Activated T-cell treated with anti-CD3 and anti-CD28 coated beads, Interleukin-2, amount 50 U/mL, for 4 hours (primary cell): ENCODE results near the gene U2AF2. TPM values are rescaled to one million over a fixed set of nuclear protein-coding genes. Genes with fewer than 3 reads are reported as not detected.
A peak's percentile ranks its signal among the peaks of the same experiment; 100 is the strongest.

ENCODE experiments used
- ATAC-seq, 2 donors: fragments of 200-7000 bp; cut with Tn5 transposase; one replicate each; pipeline ENCODE4 v1.10.0; 2021
- DNase-seq: peaks from one replicate; pipeline ENCODE4 v3.0.0-alpha.2; 2020
- H3K27me3 Mint-ChIP-seq: one replicate; pipeline ENCODE4 v1.8.0; 2021; ENCODE audit warnings: low read depth, mixed read lengths
- H3K36me3 Mint-ChIP-seq: one replicate; pipeline ENCODE4 v1.8.0; 2022; ENCODE audit warnings: mixed read lengths; ENCODE audit not compliant: insufficient read depth
- H3K4me1 Mint-ChIP-seq: one replicate; pipeline ENCODE4 v1.8.0; 2021; ENCODE audit warnings: low read depth, mixed read lengths
- H3K4me3 Mint-ChIP-seq: one replicate; pipeline ENCODE4 v1.8.0; 2021; ENCODE audit warnings: mild to moderate bottlenecking, moderate library complexity, mixed read lengths
- H3K9me3 Mint-ChIP-seq: one replicate; pipeline ENCODE4 v1.8.0; 2021; ENCODE audit warnings: mixed read lengths
- total RNA-seq, 3 donors: library from RNA; stranded (reverse); gene quantifications; one replicate each; pipeline ENCODE4 v1.2.1, GENCODE V29; 2021

U2AF2 gene
- total RNA-seq, 3 donors from 2014 or later = 467 to 532 (median 476) TPM

- H3K36me3 Mint-ChIP-seq = peaks cover 19% of the 10 kb centered on the region
- no peaks in the 10 kb centered on the region for H3K27me3 Mint-ChIP-seq
- DNase-seq = peak; percentile 99
- H3K9me3 Mint-ChIP-seq = no peaks in the 10 kb centered on the region
- peak; percentile 57 to 59 for ATAC-seq
- H3K4me3 Mint-ChIP-seq = peak overlapping the region; percentile 91
- H3K4me1 Mint-ChIP-seq = peaks cover 40% of the 10 kb centered on the region
These were observed 1.0 kb upstream of the U2AF2 start for GRCh38 chr19:55653651-55654322.

GRCh38 chr19:55654323-55654867 lies 440 bp upstream of the U2AF2 start:
- no peaks in the 10 kb centered on the region for H3K9me3 Mint-ChIP-seq
- peak; percentile 97 for DNase-seq
- H3K4me1 Mint-ChIP-seq = peaks cover 39% of the 10 kb centered on the region
- H3K27me3 Mint-ChIP-seq = no peaks in the 10 kb centered on the region
- peak; percentile 73 to 81 for ATAC-seq
- peak overlapping the region; percentile 91 for H3K4me3 Mint-ChIP-seq
- peaks cover 21% of the 10 kb centered on the region for H3K36me3 Mint-ChIP-seq

GRCh38 chr19:55655648-55656040 lies 809 bp downstream of the U2AF2 start:
- no peak for DNase-seq
- H3K27me3 Mint-ChIP-seq = no peaks in the 10 kb centered on the region
- peak overlapping the region; percentile 91 for H3K4me3 Mint-ChIP-seq
- peaks cover 34% of the 10 kb centered on the region for H3K4me1 Mint-ChIP-seq
- H3K9me3 Mint-ChIP-seq = no peaks in the 10 kb centered on the region
- ATAC-seq = no peak
- H3K36me3 Mint-ChIP-seq = peaks cover 25% of the 10 kb centered on the region

- peaks cover 31% of the 10 kb centered on the region for H3K4me1 Mint-ChIP-seq
- ATAC-seq (no peak), DNase-seq (no peak)
- H3K4me3 Mint-ChIP-seq = peak overlapping the region; percentile 91
- peaks cover 25% of the 10 kb centered on the region for H3K36me3 Mint-ChIP-seq
- no peaks in the 10 kb centered on the region for H3K27me3 Mint-ChIP-seq
- H3K9me3 Mint-ChIP-seq = no peaks in the 10 kb centered on the region
These were observed 1.7 kb downstream of the U2AF2 start for GRCh38 chr19:55656552-55656951.

DNA sequence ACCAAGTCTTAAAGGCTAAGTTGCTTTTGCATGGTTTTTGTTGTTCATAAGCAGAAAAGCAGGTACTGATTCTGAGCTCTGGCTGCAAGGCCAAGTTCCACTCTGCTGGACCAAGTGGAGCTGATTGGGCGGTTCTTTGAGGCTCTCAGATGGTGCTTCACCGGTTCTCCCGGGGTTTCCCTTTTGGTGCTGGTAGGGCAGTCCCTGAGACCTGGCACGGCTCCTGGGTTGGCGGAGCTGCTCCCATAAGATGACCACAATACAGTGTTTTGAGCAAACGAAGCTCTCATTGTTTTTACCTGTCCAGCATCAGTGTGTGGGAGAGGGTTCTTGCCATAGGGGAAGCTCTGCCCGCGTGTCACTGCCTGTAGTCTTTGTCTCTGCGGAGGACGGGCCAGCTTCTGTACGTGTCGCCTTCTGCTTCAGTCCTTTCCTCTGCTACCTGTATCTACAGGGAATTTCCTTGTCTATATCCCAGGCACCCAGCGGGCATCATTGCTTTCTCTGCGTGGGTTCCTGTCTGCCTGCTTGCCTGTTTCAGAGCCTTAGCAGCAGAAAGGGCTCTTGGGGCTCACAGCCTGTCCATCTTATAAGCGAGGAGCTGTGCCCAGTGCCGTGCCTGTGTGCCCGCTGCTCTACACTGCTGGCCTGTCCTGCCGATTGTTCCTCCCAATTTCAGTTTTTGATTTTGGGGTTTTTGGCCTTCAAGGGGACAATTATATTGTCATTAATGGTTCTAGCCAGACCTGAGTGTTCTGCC lies 2.3 kb downstream of the U2AF2 start:
- no peak for DNase-seq
- Mint-ChIP-seq H3K9me3 (no peaks in the 10 kb centered on the region), H3K4me1 (peaks cover 33% of the 10 kb centered on the region), H3K4me3 (peak overlapping the region; percentile 91), H3K27me3 (no peaks in the 10 kb centered on the region), H3K36me3 (peaks cover 30% of the 10 kb centered on the region)
- no peak for ATAC-seq

DNA sequence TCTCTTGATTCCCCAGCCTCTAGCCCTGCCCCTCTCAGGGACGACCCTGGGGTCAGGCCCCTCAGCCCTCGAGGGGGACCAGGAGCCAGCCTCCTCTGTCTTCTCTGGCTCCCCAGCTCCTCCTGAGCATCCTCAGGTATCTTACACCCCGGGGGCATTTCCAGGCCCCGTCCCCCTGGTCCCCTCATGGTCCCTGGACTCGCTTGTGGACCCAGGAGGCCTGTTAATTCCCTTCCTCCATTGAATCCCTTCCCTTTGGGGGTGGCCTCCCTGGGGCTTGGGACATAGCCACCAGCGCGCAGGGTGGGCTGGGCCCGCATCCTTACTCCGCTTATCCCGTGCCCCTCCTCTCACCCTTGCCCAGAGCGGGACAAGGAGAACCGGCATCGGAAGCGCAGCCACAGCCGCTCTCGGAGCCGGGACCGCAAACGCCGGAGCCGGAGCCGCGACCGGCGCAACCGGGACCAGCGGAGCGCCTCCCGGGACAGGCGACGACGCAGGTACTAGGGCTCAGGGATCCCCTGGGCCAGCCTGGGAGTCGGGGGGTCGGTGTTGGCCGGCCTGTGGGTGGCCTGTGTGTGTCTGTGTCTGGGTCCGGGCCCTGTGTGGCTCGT lies 4.1 kb downstream of the U2AF2 start:
- H3K4me3 Mint-ChIP-seq = peak overlapping the region; percentile 8
- ATAC-seq (no peak), DNase-seq (no peak)
- no peaks in the 10 kb centered on the region for H3K9me3 Mint-ChIP-seq
- H3K27me3 Mint-ChIP-seq = no peaks in the 10 kb centered on the region
- H3K4me1 Mint-ChIP-seq = peaks cover 35% of the 10 kb centered on the region
- H3K36me3 Mint-ChIP-seq = peaks cover 44% of the 10 kb centered on the region

DNA sequence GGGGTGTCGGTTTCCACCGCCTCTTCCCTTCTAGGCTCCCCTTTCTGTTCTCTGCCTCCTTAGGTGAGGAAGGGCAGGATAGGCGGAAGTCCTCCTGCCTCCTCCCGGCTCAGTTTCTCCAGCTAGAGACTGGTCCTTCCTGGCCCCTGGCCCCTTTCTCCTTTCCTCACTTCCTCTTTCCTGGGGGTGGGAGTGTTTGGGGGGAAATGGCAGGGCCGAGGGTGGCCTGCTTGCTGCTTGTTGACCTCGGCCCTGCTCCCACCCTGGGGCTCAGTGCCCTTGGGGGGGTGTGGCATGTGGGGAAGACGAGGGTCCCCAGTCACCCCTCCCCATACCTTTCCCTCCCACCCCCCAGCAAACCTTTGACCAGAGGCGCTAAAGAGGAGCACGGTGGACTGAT lies 5.0 kb downstream of the U2AF2 start:
- H3K9me3 Mint-ChIP-seq = no peaks in the 10 kb centered on the region
- H3K4me3 Mint-ChIP-seq = peak overlapping the region; percentile 52
- H3K27me3 Mint-ChIP-seq = no peaks in the 10 kb centered on the region
- H3K4me1 Mint-ChIP-seq = peaks cover 35% of the 10 kb centered on the region
- peaks cover 51% of the 10 kb centered on the region for H3K36me3 Mint-ChIP-seq
- ATAC-seq = no peak
- DNase-seq = no peak

GRCh38 chr19:55660404-55660803 lies 5.6 kb downstream of the U2AF2 start:
- DNase-seq (no peak), ATAC-seq (no peak)
- no peaks in the 10 kb centered on the region for H3K9me3 Mint-ChIP-seq
- H3K4me3 Mint-ChIP-seq = no peak overlapping the region
- H3K4me1 Mint-ChIP-seq = peaks cover 35% of the 10 kb centered on the region
- H3K27me3 Mint-ChIP-seq = no peaks in the 10 kb centered on the region
- H3K36me3 Mint-ChIP-seq = peaks cover 51% of the 10 kb centered on the region

DNA sequence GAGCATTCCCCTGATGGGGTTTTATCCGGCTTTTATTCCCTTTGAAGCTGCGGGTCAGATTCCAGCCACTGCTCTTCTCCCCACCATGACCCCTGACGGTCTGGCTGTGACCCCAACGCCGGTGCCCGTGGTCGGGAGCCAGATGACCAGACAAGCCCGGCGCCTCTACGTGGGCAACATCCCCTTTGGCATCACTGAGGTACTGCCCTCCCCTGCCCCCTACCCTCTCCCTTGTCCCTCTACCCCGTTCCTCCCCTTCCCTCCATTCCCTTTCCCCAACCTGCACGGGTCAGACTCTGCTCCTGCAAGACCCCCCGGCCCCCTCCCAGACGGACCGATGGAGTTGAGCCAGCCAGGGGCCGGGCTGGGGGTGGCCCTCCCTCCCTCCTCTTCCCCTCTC lies 6.2 kb downstream of the U2AF2 start:
- Mint-ChIP-seq H3K27me3 (no peaks in the 10 kb centered on the region), H3K4me1 (peaks cover 33% of the 10 kb centered on the region), H3K9me3 (no peaks in the 10 kb centered on the region), H3K36me3 (peaks cover 47% of the 10 kb centered on the region), H3K4me3 (no peak overlapping the region)
- DNase-seq (no peak), ATAC-seq (no peak)

GRCh38 chr19:55661826-55662225 lies 7.0 kb downstream of the U2AF2 start:
- no peak overlapping the region for H3K4me3 Mint-ChIP-seq
- H3K4me1 Mint-ChIP-seq = peaks cover 30% of the 10 kb centered on the region
- H3K27me3 Mint-ChIP-seq = no peaks in the 10 kb centered on the region
- DNase-seq = no peak
- H3K9me3 Mint-ChIP-seq = no peaks in the 10 kb centered on the region
- no peak for ATAC-seq
- H3K36me3 Mint-ChIP-seq = peaks cover 43% of the 10 kb centered on the region

- H3K9me3 Mint-ChIP-seq = no peaks in the 10 kb centered on the region
- H3K36me3 Mint-ChIP-seq = peaks cover 37% of the 10 kb centered on the region
- H3K4me1 Mint-ChIP-seq = peaks cover 14% of the 10 kb centered on the region
- DNase-seq (no peak), ATAC-seq (no peak)
- H3K4me3 Mint-ChIP-seq = no peak overlapping the region
- H3K27me3 Mint-ChIP-seq = no peaks in the 10 kb centered on the region
These were observed 9.2 kb downstream of the U2AF2 start for GRCh38 chr19:55663846-55664536.

DNA sequence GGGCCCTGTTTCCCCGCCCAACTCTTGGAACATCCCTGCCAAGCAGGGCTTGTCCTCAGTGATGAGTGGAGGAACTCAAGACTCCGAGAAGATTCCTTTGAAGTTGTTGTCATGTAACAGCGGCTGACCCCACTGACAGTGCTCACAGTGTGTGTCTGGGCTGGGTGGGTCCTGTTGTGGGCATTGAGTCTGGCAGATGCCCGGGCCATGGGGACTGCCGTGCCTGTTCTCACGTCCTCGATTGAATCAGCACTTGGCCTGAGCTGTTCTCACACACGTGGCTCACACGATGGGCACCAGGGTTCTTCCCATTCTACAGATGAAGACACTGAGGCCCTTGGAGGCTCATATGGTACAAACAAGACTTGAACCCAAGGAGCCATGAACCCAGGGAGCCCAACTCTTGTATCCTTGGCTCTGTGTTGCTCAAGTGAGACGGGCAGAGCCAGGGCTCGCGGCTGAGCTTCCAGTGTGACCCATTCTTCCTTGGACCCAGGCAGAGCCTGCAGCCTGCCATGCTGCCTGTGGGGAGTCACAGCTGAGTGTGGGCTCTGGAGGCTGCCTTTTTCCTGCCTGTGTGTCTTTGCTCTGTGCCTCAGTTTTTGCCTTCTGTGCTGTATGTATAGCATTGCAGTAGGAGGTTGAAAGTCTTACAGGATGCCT lies 11.6 kb downstream of the U2AF2 start:
- H3K4me3 Mint-ChIP-seq = no peak overlapping the region
- H3K27me3 Mint-ChIP-seq = no peaks in the 10 kb centered on the region
- no peak for ATAC-seq
- DNase-seq = no peak
- no peaks in the 10 kb centered on the region for H3K9me3 Mint-ChIP-seq
- peaks cover 46% of the 10 kb centered on the region for H3K36me3 Mint-ChIP-seq
- H3K4me1 Mint-ChIP-seq = peaks cover 24% of the 10 kb centered on the region

DNA sequence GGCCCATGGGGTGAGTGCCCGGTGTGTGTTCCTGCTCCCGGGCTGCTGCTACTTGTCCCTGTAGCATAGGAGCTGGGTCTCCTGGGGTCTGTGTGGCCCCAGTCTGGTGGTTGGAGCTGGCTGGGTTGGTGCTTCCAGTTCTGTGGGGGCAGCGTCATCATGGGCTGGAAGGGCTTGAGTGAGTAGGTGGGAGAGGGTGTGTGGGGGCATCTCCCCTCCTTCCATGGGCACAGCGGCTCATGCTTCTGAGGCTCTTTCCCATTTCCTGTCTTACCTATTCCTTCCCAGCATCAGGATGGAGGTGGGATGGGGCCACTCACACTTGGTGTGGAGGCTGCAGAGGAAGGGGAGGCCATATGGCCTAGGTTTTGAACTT lies 12.2 kb downstream of the U2AF2 start:
- Mint-ChIP-seq H3K27me3 (no peaks in the 10 kb centered on the region), H3K4me1 (peaks cover 24% of the 10 kb centered on the region), H3K36me3 (peaks cover 44% of the 10 kb centered on the region), H3K4me3 (no peak overlapping the region), H3K9me3 (no peaks in the 10 kb centered on the region)
- ATAC-seq (no peak), DNase-seq (no peak)

GRCh38 chr19:55667511-55667910 lies 12.7 kb downstream of the U2AF2 start:
- DNase-seq (no peak), ATAC-seq (no peak)
- Mint-ChIP-seq H3K4me1 (peaks cover 27% of the 10 kb centered on the region), H3K36me3 (peaks cover 44% of the 10 kb centered on the region), H3K27me3 (no peaks in the 10 kb centered on the region), H3K4me3 (no peak overlapping the region), H3K9me3 (no peaks in the 10 kb centered on the region)
